GM23338 (cell line): ENCODE results near the gene C1QA. TPM values are rescaled to one million over a fixed set of nuclear protein-coding genes. Genes with fewer than 3 reads are reported as not detected.

Source experiments
- ATAC-seq: fragments of 200-7000 bp; cut with Tn5 transposase; 3 replicates; pipeline ENCODE4 v1.9.1; 2020
- DNase-seq: peaks from one replicate; pipeline ENCODE4 v3.0.0-alpha.2; 2015; ENCODE audit warnings: low spot score
- H2AFZ ChIP-seq: fragments of 200-600 bp; sonication (generic); 2 replicates; pipeline ENCODE4 v1.8.0; 2016; ENCODE audit warnings: antibody characterized with exemption, mild to moderate bottlenecking, moderate library complexity
- H3F3A ChIP-seq: fragments of 200-600 bp; sonication (generic); replicated peaks from 2 replicates; pipeline ENCODE4 v1.8.0; 2017; ENCODE audit warnings: antibody characterized with exemption, mixed run types, low read depth
- H3K27ac ChIP-seq: fragments of 200-600 bp; sonication (generic); 2 replicates; pipeline ENCODE4 v1.6.1; 2016; ENCODE audit warnings: low read depth
- H3K27me3 ChIP-seq: fragments of 200-600 bp; sonication (generic); 2 replicates; pipeline ENCODE4 v1.8.0; 2016; ENCODE audit warnings: mild to moderate bottlenecking, mixed run types, moderate library complexity; ENCODE audit not compliant: insufficient read depth
- H3K36me3 ChIP-seq: fragments of 200-600 bp; sonication (generic); 2 replicates; pipeline ENCODE4 v1.8.0; 2016; ENCODE audit warnings: mild to moderate bottlenecking; ENCODE audit not compliant: insufficient read depth
- H3K4me1 ChIP-seq: fragments of 200-600 bp; sonication (generic); 2 replicates; pipeline ENCODE4 v1.8.0; 2016; ENCODE audit warnings: mild to moderate bottlenecking, moderate library complexity; ENCODE audit not compliant: insufficient read depth
- H3K4me2 ChIP-seq: fragments of 200-600 bp; sonication (generic); 2 replicates; pipeline ENCODE4 v1.7.1; 2017; ENCODE audit warnings: mixed run types
- H3K4me3 ChIP-seq: fragments of 200-600 bp; sonication (generic); 2 replicates; pipeline ENCODE4 v1.6.1; 2016; ENCODE audit warnings: mixed run types
- H3K79me2 ChIP-seq: fragments of 200-600 bp; sonication (generic); replicated peaks from 2 replicates; pipeline ENCODE4 v1.8.0; 2017; ENCODE audit warnings: mild to moderate bottlenecking; ENCODE audit not compliant: insufficient read depth
- H3K9me2 ChIP-seq: fragments of 200-600 bp; sonication (generic); 2 replicates; pipeline ENCODE4 v1.8.0; 2017; ENCODE audit not compliant: insufficient read depth
- H4K20me1 ChIP-seq: fragments of 200-600 bp; sonication (generic); replicated peaks from 2 replicates; pipeline ENCODE4 v1.8.0; 2017; ENCODE audit warnings: mild to moderate bottlenecking; ENCODE audit not compliant: insufficient read depth
- H3K27ac Mint-ChIP-seq: 2 replicates; pipeline ENCODE4 v1.8.0; 2020; ENCODE audit warnings: inconsistent platforms, mild to moderate bottlenecking, moderate library complexity, mixed read lengths
- H3K27me3 Mint-ChIP-seq: 3 replicates; pipeline ENCODE4 v1.8.0; 2022; ENCODE audit warnings: low read depth, mild to moderate bottlenecking, moderate library complexity, mixed read lengths, inconsistent platforms; ENCODE audit not compliant: insufficient read depth, poor library complexity
- H3K36me3 Mint-ChIP-seq: 3 replicates; pipeline ENCODE4 v1.8.0; 2021; ENCODE audit warnings: low read depth, mild to moderate bottlenecking, inconsistent platforms, moderate library complexity, mixed read lengths
- H3K4me1 Mint-ChIP-seq: 3 replicates; pipeline ENCODE4 v1.8.0; 2020; ENCODE audit warnings: mild to moderate bottlenecking, inconsistent platforms, mixed read lengths
- H3K4me3 Mint-ChIP-seq: 3 replicates; pipeline ENCODE4 v1.8.0; 2021; ENCODE audit warnings: moderate library complexity, mild to moderate bottlenecking, inconsistent platforms, mixed read lengths
- H3K9me3 Mint-ChIP-seq: 3 replicates; pipeline ENCODE4 v1.8.0; 2020; ENCODE audit warnings: moderate library complexity, mild to moderate bottlenecking, inconsistent platforms, mixed read lengths
- CREB1 ChIP-seq: fragments of 250-450 bp; sonication (Bioruptor Pico); IDR thresholded peaks from 2 replicates; pipeline ENCODE4 v1.5.0; 2020; ENCODE audit warnings: low read depth, mild to moderate bottlenecking, moderate library complexity
- EZH2 ChIP-seq: fragments of 200-600 bp; sonication (generic); IDR thresholded peaks from one replicate; pipeline ENCODE4 v1.8.0; 2017; ENCODE audit warnings: antibody characterized with exemption, mild to moderate bottlenecking, low read depth; ENCODE audit not compliant: unreplicated experiment
- EZH2phosphoT487 ChIP-seq: fragments of 200-600 bp; sonication (generic); IDR thresholded peaks from one replicate; pipeline ENCODE4 v1.8.1; 2018; ENCODE audit warnings: antibody characterized with exemption; ENCODE audit not compliant: unreplicated experiment
- JUNB ChIP-seq: IDR thresholded peaks from one replicate; pipeline ENCODE4 v1.6.1; 2016; ENCODE audit warnings: antibody characterized with exemption; ENCODE audit not compliant: unreplicated experiment
- NANOG ChIP-seq: IDR thresholded peaks from 2 replicates; pipeline ENCODE4 v1.6.1; 2016; ENCODE audit warnings: antibody characterized with exemption, borderline replicate concordance
- POLR2AphosphoS5 ChIP-seq: IDR thresholded peaks from 2 replicates; pipeline ENCODE4 v1.6.1; 2016; ENCODE audit warnings: antibody characterized with exemption, low read depth
- REST ChIP-seq: IDR thresholded peaks from one replicate; pipeline ENCODE4 v1.6.1; 2018; ENCODE audit warnings: antibody characterized with exemption; ENCODE audit not compliant: unreplicated experiment
- STAT1 ChIP-seq: IDR thresholded peaks from one replicate; pipeline ENCODE4 v1.6.1; 2016; ENCODE audit warnings: antibody characterized with exemption; ENCODE audit not compliant: unreplicated experiment
- ZNF114 ChIP-seq: fragments of 250-450 bp; sonication (Bioruptor Pico); IDR thresholded peaks from 2 replicates; pipeline ENCODE4 v1.5.0; 2020; ENCODE audit warnings: mild to moderate bottlenecking, moderate library complexity
- ZNF331 ChIP-seq: fragments of 250-450 bp; sonication (Bioruptor Pico); IDR thresholded peaks from 2 replicates; pipeline ENCODE4 v1.5.0; 2020; ENCODE audit warnings: low read depth, mild to moderate bottlenecking, moderate library complexity
- polyA plus RNA-seq: library from polyadenylated mRNA; unstranded; fragments of >200 nt; fragmentation: Nextera tagmentation; extraction: Ambion mirVana; gene quantifications from 2 replicates; pipeline ENCODE4 v1.2.1, GENCODE V29; 2016
- total RNA-seq: library from RNA; depleted of rRNA; stranded (reverse); fragments of >200 nt; shearing (Covaris generic); gene quantifications from 2 replicates; pipeline ENCODE4 v1.2.3, GENCODE V29; 2014
- TF ChIP-seq, protein P1 (sequence below), 2 experiments: fragments of 200-600 bp in 1 of 2; sonication (generic) in 1 of 2; conservative IDR thresholded peaks; 2 replicates each; pipeline versions ENCODE4 v1.5.1 to v1.6.1; 2016 to 2017; ENCODE audit warnings: antibody characterized with exemption in 2 of 2, low read depth in 2 of 2, mild to moderate bottlenecking in 2 of 2, moderate library complexity in 1 of 2
- TF ChIP-seq, protein P2 (sequence below): IDR thresholded peaks from 2 replicates; pipeline ENCODE4 v1.6.1; 2016; ENCODE audit warnings: antibody characterized with exemption
- TF ChIP-seq, protein P3 (sequence below): fragments of 250-450 bp; sonication (Bioruptor Pico); IDR thresholded peaks from 2 replicates; pipeline ENCODE4 v1.5.0; 2020; ENCODE audit warnings: mild to moderate bottlenecking, moderate library complexity

The C1QA gene
- total and polyA plus RNA-seq, 2 experiments from 2014 or later: not detected

DNA sequence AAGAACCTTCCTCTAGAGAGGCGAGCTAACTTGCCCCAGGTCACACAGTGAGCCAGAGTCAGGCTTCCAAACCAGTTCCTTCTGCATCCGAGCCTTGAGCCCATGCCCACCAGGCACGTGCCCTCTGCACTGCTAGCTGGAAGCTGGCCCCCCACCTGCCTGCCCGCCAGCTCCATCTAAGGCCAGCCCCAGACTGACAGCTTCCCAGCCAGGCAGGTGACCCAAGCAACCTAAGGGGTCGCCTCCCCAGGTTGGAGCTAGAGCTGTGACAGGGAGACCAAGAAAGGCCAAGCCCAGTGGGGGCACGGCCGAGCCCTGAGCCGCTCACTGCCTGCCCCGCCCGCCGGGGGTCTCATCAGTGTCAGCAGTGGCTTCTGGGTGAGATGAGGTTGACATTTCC is 19.9 kb upstream of the C1QA start:
- no peak for ATAC-seq
- no peak overlapping the region for H3K27ac ChIP-seq
- H2AFZ ChIP-seq: no peak overlapping the region
- no peaks in the 10 kb centered on the region for H3K36me3 Mint-ChIP-seq
- H3K9me3 Mint-ChIP-seq: no peaks in the 10 kb centered on the region
- H3K4me3 ChIP-seq: no peak overlapping the region
- no peaks in the 10 kb centered on the region for H3K27me3 ChIP-seq
- DNase-seq: no peak
- peaks cover 12% of the 10 kb centered on the region for H3K4me1 Mint-ChIP-seq
- H3K27ac Mint-ChIP-seq: no peak overlapping the region
- peaks cover 9% of the 10 kb centered on the region for H3K27me3 Mint-ChIP-seq
- H3F3A ChIP-seq: no peaks in the 10 kb centered on the region
- no peak overlapping the region for H3K4me2 ChIP-seq
- no peaks in the 10 kb centered on the region for H3K9me2 ChIP-seq
- H3K79me2 ChIP-seq: no peaks in the 10 kb centered on the region
- 0 out of 2 replicates have a peak, but pooled peaks cover 6% of the 10 kb centered on the region for H3K4me1 ChIP-seq
- H4K20me1 ChIP-seq: no peaks in the 10 kb centered on the region
- no peak for TF ChIP-seq POLR2AphosphoS5
- no peak for TF ChIP-seq ZNF114
- no peak for TF ChIP-seq STAT1
- TF ChIP-seq ZNF331: no peak
- no peak for TF ChIP-seq JUNB
- no peak for TF ChIP-seq EZH2
- no peak for TF ChIP-seq REST
- TF ChIP-seq, protein P1, sequence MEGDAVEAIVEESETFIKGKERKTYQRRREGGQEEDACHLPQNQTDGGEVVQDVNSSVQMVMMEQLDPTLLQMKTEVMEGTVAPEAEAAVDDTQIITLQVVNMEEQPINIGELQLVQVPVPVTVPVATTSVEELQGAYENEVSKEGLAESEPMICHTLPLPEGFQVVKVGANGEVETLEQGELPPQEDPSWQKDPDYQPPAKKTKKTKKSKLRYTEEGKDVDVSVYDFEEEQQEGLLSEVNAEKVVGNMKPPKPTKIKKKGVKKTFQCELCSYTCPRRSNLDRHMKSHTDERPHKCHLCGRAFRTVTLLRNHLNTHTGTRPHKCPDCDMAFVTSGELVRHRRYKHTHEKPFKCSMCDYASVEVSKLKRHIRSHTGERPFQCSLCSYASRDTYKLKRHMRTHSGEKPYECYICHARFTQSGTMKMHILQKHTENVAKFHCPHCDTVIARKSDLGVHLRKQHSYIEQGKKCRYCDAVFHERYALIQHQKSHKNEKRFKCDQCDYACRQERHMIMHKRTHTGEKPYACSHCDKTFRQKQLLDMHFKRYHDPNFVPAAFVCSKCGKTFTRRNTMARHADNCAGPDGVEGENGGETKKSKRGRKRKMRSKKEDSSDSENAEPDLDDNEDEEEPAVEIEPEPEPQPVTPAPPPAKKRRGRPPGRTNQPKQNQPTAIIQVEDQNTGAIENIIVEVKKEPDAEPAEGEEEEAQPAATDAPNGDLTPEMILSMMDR (conservative IDR thresholded peaks at IDR 0.05; ENCODE audit: low read depth in 2 of 2): no peak
- TF ChIP-seq, protein P2, sequence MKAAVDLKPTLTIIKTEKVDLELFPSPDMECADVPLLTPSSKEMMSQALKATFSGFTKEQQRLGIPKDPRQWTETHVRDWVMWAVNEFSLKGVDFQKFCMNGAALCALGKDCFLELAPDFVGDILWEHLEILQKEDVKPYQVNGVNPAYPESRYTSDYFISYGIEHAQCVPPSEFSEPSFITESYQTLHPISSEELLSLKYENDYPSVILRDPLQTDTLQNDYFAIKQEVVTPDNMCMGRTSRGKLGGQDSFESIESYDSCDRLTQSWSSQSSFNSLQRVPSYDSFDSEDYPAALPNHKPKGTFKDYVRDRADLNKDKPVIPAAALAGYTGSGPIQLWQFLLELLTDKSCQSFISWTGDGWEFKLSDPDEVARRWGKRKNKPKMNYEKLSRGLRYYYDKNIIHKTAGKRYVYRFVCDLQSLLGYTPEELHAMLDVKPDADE: no peak
- TF ChIP-seq EZH2phosphoT487: no peak
- TF ChIP-seq, protein P3, sequence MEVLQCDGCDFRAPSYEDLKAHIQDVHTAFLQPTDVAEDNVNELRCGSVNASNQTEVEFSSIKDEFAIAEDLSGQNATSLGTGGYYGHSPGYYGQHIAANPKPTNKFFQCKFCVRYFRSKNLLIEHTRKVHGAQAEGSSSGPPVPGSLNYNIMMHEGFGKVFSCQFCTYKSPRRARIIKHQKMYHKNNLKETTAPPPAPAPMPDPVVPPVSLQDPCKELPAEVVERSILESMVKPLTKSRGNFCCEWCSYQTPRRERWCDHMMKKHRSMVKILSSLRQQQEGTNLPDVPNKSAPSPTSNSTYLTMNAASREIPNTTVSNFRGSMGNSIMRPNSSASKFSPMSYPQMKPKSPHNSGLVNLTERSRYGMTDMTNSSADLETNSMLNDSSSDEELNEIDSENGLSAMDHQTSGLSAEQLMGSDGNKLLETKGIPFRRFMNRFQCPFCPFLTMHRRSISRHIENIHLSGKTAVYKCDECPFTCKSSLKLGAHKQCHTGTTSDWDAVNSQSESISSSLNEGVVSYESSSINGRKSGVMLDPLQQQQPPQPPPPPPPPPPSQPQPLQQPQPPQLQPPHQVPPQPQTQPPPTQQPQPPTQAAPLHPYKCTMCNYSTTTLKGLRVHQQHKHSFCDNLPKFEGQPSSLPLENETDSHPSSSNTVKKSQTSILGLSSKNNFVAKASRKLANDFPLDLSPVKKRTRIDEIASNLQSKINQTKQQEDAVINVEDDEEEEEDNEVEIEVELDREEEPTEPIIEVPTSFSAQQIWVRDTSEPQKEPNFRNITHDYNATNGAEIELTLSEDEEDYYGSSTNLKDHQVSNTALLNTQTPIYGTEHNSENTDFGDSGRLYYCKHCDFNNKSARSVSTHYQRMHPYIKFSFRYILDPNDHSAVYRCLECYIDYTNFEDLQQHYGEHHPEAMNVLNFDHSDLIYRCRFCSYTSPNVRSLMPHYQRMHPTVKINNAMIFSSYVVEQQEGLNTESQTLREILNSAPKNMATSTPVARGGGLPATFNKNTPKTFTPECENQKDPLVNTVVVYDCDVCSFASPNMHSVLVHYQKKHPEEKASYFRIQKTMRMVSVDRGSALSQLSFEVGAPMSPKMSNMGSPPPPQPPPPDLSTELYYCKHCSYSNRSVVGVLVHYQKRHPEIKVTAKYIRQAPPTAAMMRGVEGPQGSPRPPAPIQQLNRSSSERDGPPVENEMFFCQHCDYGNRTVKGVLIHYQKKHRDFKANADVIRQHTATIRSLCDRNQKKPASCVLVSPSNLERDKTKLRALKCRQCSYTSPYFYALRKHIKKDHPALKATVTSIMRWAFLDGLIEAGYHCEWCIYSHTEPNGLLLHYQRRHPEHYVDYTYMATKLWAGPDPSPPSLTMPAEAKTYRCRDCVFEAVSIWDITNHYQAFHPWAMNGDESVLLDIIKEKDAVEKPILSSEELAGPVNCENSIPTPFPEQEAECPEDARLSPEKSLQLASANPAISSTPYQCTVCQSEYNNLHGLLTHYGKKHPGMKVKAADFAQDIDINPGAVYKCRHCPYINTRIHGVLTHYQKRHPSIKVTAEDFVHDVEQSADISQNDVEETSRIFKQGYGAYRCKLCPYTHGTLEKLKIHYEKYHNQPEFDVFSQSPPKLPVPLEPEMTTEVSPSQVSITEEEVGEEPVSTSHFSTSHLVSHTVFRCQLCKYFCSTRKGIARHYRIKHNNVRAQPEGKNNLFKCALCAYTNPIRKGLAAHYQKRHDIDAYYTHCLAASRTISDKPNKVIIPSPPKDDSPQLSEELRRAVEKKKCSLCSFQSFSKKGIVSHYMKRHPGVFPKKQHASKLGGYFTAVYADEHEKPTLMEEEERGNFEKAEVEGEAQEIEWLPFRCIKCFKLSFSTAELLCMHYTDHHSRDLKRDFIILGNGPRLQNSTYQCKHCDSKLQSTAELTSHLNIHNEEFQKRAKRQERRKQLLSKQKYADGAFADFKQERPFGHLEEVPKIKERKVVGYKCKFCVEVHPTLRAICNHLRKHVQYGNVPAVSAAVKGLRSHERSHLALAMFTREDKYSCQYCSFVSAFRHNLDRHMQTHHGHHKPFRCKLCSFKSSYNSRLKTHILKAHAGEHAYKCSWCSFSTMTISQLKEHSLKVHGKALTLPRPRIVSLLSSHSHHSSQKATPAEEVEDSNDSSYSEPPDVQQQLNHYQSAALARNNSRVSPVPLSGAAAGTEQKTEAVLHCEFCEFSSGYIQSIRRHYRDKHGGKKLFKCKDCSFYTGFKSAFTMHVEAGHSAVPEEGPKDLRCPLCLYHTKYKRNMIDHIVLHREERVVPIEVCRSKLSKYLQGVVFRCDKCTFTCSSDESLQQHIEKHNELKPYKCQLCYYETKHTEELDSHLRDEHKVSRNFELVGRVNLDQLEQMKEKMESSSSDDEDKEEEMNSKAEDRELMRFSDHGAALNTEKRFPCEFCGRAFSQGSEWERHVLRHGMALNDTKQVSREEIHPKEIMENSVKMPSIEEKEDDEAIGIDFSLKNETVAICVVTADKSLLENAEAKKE (CRISPR knock-in tag): no peak
- no peak for TF ChIP-seq CREB1 (CRISPR knock-in tag)
- no peak for TF ChIP-seq NANOG
- no peak overlapping the region for H3K4me3 Mint-ChIP-seq
- H3K36me3 ChIP-seq: no peaks in the 10 kb centered on the region
